ENCODE results near the gene NRXN2. TPM values are rescaled to one million over a fixed set of nuclear protein-coding genes. Genes with fewer than 3 reads are reported as not detected.

NRXN2 gene
- total and polyA plus RNA-seq, 11 donors, result 0.42 to 5.5 (median 0.92) TPM; not detected in 1

GRCh38 chr11:64765291-64765850 is 42.4 kb upstream of the NRXN2 start:
- peak in 1 of 5 donors; percentile 41 for DNase-seq
- Histone ChIP-seq H3K27me3 (no peaks in the 10 kb centered on the region), H3K36me3 (peaks cover 0 to 89% (median 81%) of the 10 kb centered on the region in 9 donors), H3K4me3 (no peak overlapping the region), H3K4me1 (peaks cover 11 to 78% (median 41%) of the 10 kb centered on the region in 12 donors), H3K9me3 (no peaks in the 10 kb centered on the region), H3K27ac (peak overlapping the region in 3 of 12 donors; percentile 69 to 81 (median 73))
- WGBS, 4 donors, result 85 to 87% (median 86%) methylated on average over 30 of the region's 30 CpGs
- TF ChIP-seq POLR2A (IDR thresholded peaks at IDR 0.05), result no peak
- TF ChIP-seq, protein P1, sequence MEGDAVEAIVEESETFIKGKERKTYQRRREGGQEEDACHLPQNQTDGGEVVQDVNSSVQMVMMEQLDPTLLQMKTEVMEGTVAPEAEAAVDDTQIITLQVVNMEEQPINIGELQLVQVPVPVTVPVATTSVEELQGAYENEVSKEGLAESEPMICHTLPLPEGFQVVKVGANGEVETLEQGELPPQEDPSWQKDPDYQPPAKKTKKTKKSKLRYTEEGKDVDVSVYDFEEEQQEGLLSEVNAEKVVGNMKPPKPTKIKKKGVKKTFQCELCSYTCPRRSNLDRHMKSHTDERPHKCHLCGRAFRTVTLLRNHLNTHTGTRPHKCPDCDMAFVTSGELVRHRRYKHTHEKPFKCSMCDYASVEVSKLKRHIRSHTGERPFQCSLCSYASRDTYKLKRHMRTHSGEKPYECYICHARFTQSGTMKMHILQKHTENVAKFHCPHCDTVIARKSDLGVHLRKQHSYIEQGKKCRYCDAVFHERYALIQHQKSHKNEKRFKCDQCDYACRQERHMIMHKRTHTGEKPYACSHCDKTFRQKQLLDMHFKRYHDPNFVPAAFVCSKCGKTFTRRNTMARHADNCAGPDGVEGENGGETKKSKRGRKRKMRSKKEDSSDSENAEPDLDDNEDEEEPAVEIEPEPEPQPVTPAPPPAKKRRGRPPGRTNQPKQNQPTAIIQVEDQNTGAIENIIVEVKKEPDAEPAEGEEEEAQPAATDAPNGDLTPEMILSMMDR (IDR thresholded peaks at IDR 0.05), result peak in 7 of 12 donors; percentile 19 to 33 (median 24)
- ATAC-seq, result no peak
- intact Hi-C loops (cut with DNase I), result loop anchor here in 1 of 10 donors (2.0 kb wide), 1 partner anchor 19 kb away; no protein-coding TSS in a partner anchor

GRCh38 chr11:64764753-64765152 is 41.8 kb upstream of the NRXN2 start:
- no peak for ATAC-seq
- H3K27ac ChIP-seq, result peak overlapping the region in 7 of 12 donors; percentile 10 to 82 (median 69)
- no peak for TF ChIP-seq POLR2A (IDR thresholded peaks at IDR 0.05)
- TF ChIP-seq, protein P1 (IDR thresholded peaks at IDR 0.05), result no peak
- H3K4me1 ChIP-seq, result peaks cover 11 to 84% (median 47%) of the 10 kb centered on the region in 12 donors
- peaks cover 0 to 83% (median 75%) of the 10 kb centered on the region in 9 donors for H3K36me3 ChIP-seq
- peak in 1 of 5 donors; percentile 17 for DNase-seq
- H3K27me3 ChIP-seq, result no peaks in the 10 kb centered on the region
- H3K9me3 ChIP-seq, result no peaks in the 10 kb centered on the region
- peak overlapping the region in 1 of 12 donors; percentile 0 for H3K4me3 ChIP-seq
- 68 to 82% (median 79%) methylated on average over 8 of the region's 8 CpGs for WGBS, 4 donors
- intact Hi-C loops (cut with DNase I), result loop anchor here in 1 of 10 donors (2.0 kb wide), 1 partner anchor 18 kb away; no protein-coding TSS in a partner anchor

DNA sequence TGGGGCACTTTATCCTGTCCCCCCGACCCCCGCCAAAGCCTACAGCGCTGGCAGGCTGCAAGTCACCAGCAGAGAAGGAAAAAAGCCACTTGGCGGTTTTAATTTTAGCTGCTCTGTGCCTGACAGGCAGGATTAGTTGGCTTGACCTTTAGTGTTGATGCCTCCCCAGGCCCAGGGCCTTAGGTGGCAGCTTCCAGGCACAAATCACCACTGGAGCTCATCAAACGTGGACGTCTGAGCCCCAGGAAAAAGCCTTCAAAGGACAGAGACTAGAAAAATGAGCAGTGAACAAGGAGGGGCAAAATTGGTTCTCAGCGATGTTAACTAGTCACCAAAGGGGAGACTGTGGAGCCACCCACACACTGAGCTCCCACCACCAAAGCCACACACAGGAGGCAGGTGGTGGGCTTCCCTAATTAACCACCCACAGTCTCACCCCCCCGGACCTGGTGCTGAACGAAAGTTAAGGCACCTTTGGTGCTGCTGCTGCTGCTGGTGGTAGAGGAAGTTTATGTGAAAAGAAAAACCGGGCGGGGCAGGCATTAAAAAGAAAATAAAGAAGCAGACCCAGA is 41.1 kb upstream of the NRXN2 start:
- peak in 2 of 4 donors; percentile 1 to 13 for ATAC-seq
- Histone ChIP-seq H3K9me3 (no peaks in the 10 kb centered on the region), H3K27ac (peak overlapping the region; percentile 3 to 82 (median 73)), H3K27me3 (no peaks in the 10 kb centered on the region), H3K4me1 (peaks cover 11 to 90% (median 54%) of the 10 kb centered on the region in 12 donors), H3K4me3 (no peak overlapping the region), H3K36me3 (peaks cover 0 to 77% (median 69%) of the 10 kb centered on the region in 9 donors)
- DNase-seq, result peak in 1 of 5 donors; percentile 33
- intact Hi-C loops (cut with DNase I), result loop anchor here in 1 of 10 donors (2.0 kb wide), 1 partner anchor 17 kb away; no protein-coding TSS in a partner anchor
- TF ChIP-seq, protein P1 (IDR thresholded peaks at IDR 0.05), result no peak
- TF ChIP-seq POLR2A (IDR thresholded peaks at IDR 0.05), result no peak
- WGBS, 4 donors, result 39 to 55% (median 45%) methylated on average over 11 of the region's 11 CpGs

- DNase-seq (peak in 2 of 5 donors; percentile 19 to 40), ATAC-seq (peak in 1 of 4 donors; percentile 1)
- TF ChIP-seq POLR2A (IDR thresholded peaks at IDR 0.05), result no peak
- TF ChIP-seq, protein P1 (IDR thresholded peaks at IDR 0.05), result no peak
- intact Hi-C loops (cut with DNase I), result loop anchor here in 1 of 10 donors (2.0 kb wide), 1 partner anchor 17 kb away; no protein-coding TSS in a partner anchor
- Histone ChIP-seq H3K27me3 (no peaks in the 10 kb centered on the region), H3K4me3 (no peak overlapping the region), H3K27ac (peak overlapping the region; percentile 3 to 82 (median 73)), H3K9me3 (no peaks in the 10 kb centered on the region), H3K36me3 (peaks cover 0 to 71% (median 64%) of the 10 kb centered on the region in 9 donors), H3K4me1 (peaks cover 11 to 87% (median 58%) of the 10 kb centered on the region in 12 donors)
- whole genome bisulfite sequencing, 4 donors, result 46 to 51% (median 48%) methylated on average over 6 of the region's 6 CpGs
Observed at GRCh38 chr11:64763526-64764039, 40.6 kb upstream of the NRXN2 start.

All from heart left ventricle (tissue), 16 donors.